Measurements from ENCODE around the gene SPATC1L.

SPATC1L gene

DNA sequence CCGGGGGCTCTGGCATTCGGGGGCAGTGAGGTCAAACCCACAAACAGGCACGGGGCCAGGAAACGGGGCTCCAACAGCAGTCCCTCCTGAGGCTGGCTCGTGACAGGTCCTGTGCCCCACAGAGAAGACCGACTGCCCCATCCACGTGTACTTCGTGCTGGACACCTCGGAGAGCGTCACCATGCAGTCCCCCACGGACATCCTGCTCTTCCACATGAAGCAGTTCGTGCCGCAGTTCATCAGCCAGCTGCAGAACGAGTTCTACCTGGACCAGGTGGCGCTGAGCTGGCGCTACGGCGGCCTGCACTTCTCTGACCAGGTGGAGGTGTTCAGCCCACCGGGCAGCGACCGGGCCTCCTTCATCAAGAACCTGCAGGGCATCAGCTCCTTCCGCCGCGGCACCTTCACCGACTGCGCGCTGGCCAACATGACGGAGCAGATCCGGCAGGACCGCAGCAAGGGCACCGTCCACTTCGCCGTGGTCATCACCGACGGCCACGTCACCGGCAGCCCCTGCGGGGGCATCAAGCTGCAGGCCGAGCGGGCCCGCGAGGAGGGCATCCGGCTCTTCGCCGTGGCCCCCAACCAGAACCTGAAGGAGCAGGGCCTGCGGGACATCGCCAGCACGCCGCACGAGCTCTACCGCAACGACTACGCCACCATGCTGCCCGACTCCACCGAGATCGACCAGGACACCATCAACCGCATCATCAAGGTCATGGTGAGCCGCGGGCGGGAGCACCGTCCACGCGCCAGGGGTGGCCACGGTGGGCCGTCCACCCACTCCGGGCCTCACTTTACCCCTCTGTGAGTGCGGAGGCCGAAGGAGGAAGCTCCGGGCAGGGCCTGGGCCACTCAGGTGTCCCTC is 72.2 kb downstream of the SPATC1L start:
- Mint-ChIP-seq H3K27me3 (no peaks in the 10 kb centered on the region), H3K9me3 (no peaks in the 10 kb centered on the region), H3K4me3 (no peak overlapping the region), H3K4me1 (no peaks in the 10 kb centered on the region), H3K36me3 (ENCODE audit: insufficient read depth) (peaks cover 20% of the 10 kb centered on the region), H3K27ac (ENCODE audit: low read depth) (no peak overlapping the region)
- DNase-seq (ENCODE audit: low spot score in 2 of 2) = peak; percentile 6 to 10
- ATAC-seq (replicated peaks; ENCODE audit: extremely low read depth, poor library complexity, severe bottlenecking) = no peak

DNA sequence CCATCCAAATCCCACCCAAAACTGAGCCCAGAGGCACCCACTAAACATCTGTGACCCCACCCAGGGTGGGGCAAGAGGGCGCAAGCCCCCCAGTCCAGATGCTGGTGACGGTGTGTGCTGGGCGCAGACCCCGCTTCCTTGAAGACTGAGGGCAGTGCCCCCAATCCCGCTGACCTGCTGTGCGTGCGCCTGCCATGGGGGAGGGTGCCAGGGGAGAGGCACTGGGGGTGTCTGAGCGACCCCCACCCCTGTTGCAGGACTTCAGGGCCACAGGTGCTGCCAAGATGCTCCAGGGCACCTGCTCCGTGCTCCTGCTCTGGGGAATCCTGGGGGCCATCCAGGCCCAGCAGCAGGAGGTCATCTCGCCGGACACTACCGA is 73.1 kb downstream of the SPATC1L start:
- DNase-seq (ENCODE audit: low spot score in 2 of 2) (peak in 1 of 2 donors; percentile 7), ATAC-seq (replicated peaks; ENCODE audit: extremely low read depth, poor library complexity, severe bottlenecking) (no peak)
- Mint-ChIP-seq H3K4me1 (no peaks in the 10 kb centered on the region), H3K27me3 (no peaks in the 10 kb centered on the region), H3K27ac (ENCODE audit: low read depth) (no peak overlapping the region), H3K4me3 (no peak overlapping the region), H3K36me3 (ENCODE audit: insufficient read depth) (peaks cover 17% of the 10 kb centered on the region), H3K9me3 (no peaks in the 10 kb centered on the region)

Data from central memory CD8-positive, alpha-beta T cell (primary cell).